Eye (tissue), 1 donor: ENCODE data around the gene SEPTIN8.

ENCODE experiments used
- DNase-seq: peaks from one replicate; pipeline ENCODE4 v3.0.0-alpha.2; 2015

The SEPTIN8 gene, protein sequence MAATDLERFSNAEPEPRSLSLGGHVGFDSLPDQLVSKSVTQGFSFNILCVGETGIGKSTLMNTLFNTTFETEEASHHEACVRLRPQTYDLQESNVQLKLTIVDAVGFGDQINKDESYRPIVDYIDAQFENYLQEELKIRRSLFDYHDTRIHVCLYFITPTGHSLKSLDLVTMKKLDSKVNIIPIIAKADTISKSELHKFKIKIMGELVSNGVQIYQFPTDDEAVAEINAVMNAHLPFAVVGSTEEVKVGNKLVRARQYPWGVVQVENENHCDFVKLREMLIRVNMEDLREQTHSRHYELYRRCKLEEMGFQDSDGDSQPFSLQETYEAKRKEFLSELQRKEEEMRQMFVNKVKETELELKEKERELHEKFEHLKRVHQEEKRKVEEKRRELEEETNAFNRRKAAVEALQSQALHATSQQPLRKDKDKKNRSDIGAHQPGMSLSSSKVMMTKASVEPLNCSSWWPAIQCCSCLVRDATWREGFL

DNA sequence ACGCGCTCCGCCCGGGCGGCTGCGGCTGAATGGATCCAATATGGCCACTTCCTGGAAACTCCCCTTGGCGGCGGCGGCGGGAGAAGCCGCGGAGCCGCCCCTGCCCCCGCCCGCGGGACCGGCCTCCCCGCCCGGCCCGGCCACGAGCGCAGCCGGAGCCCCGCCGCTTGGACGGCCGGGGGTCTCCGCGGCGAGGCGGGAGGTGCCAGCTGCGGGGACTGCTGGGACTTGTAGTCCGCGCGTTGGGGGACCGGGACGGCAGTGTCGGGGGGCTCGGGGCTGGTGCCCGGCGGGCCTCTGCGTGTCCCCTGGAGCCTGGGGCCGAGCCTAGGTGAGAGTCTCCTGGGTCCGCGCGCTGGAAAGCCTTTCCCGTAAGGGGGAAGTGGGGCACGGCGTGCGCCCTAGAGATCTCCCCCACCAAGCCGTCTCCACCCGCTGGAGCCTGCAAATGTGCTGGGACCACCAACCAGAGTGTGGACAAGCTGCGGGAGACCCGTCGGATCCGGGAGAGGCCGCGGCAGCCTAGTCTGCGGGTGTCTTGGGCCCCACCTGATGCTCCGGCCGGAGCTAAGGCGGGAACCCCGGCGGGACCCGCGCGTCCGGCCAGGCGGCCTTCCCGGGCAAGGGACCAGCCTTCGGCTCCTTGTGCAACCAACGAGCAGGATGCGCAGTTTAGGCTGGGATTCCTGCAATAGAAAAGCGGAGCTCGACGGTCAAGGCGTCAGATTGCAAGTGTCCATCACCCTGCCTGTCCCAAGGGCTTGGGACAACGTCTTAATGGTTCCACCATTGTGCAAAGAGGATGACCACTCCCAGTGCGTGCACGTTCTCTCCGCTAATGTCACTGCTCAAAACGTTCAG, at the start of gene SEPTIN8:
TSS of gene SEPTIN8 (minus strand) at position 31 of the 861 bp plus-strand sequence. CDS start 102 bp downstream, outside the sequence.
- peak; percentile 75 for DNase-seq

DNA sequence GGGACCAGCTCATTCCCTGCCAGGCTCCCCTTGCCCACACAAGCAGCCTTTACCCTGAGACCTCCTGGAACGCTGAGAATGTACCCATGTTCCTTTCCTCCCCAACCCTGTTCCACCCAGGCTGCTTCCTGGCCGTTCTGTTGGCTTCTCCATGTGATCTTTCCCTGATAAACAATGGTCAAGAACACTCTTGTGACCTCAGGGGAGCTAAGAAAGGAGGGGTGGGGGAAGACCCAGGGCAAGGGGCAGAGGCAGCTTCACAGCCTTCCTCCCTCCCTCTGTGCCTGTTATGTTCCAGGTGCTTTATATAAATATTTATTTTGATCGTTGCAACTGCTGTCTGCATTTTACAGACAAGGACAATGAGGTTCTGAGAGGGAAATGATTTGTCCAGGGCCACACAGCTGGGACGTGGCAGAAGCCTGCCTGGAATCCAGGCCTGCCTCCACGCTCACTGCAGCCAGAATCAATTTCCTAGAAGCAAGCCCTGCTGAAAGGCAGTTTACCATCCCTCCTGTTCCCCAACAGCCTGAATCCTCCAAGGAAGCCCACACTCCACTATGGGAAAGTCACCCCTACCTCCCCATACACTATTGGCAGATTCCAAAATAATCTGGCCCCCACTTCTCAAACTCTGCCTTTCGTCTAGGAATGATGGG, 49.5 kb upstream of the SEPTIN8 start:
- DNase-seq = no peak

DNA sequence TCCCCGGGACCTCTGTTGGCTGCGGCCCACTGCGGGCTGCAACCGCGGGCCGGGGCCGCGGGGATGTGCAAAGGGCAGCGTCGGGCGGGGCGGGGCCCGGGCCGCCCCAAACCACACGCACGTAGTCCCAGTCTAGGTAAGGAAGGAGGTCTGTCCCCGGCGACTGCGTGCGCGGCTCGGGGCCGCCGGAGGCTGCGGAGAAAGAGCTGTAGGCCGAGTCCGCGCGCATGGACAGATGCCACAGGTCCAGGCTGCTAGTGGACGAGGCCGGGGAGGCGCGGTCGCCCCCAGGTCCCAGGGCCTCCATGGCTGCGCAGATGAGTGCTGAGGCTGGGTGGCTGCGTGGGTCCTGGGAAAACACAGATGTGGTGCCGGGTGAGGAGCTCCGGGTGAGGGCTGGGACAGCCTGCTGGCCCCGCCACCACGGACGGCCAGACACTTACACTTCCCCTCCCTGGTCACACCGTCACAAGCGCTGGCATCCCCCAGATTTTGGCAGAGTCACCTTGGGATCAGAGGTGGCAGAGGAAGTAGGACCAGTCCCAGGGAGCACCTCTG, 48.9 kb upstream of the SEPTIN8 start:
- DNase-seq = peak; percentile 59

DNA sequence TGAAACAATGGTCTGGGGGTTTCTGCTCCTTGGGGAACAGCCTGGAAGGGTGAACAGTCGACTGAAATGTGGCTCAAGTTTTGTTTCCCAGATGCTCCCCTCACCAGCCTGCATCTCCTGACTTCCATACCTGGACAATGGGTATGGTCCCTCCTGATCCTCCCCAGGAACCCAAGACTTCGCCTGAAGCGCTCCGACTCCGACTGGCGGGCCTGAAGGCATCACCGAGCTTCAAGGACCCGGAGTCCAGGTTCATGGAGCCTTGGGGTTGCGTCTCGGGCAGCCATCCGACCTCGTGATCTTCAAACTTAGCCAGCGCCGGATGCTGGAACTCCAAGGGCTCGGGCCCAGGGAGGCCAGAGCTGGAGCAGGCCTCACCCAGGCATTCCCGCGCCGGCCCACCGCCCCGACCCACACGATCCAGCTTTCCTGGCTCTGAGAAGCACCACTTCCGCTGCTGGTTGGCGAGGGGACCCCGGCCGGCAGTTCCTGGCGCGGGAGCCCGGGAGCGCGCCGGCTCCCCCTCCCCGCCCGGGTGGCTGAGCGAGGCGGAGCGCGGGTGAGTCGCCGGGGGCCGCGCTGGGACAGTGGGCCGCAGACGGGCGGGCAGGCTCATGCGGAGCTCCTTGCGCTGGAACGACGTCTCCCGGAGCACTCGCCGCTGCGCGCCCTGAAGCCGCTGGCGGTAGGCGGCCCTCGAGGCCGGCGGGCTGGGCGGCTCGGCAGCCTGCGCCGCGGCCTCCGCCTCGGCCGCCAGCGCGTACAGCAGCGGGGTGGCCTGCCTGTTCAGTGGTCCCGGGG, 48.2 kb upstream of the SEPTIN8 start:
- DNase-seq = peak; percentile 59

DNA sequence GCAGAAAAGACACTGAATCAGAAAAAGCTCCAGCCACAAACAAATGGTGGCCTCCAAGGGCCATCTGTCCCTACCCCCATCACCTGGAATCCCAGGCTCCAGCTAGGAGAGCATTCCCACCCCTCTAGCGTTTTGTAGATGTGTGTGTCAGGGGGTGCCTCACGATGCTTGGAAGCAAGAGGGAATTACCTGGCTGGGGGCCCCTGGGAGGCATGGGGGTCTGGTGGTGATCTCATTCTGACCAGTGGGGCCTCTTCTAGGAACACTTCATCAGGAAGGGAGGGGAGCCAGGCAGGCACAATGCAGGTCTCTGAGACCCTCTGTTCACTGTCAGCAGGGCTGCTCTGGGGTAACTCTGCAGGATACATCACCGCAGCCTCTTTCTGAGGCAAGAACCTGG, 47.4 kb upstream of the SEPTIN8 start:
- DNase-seq = no peak

DNA sequence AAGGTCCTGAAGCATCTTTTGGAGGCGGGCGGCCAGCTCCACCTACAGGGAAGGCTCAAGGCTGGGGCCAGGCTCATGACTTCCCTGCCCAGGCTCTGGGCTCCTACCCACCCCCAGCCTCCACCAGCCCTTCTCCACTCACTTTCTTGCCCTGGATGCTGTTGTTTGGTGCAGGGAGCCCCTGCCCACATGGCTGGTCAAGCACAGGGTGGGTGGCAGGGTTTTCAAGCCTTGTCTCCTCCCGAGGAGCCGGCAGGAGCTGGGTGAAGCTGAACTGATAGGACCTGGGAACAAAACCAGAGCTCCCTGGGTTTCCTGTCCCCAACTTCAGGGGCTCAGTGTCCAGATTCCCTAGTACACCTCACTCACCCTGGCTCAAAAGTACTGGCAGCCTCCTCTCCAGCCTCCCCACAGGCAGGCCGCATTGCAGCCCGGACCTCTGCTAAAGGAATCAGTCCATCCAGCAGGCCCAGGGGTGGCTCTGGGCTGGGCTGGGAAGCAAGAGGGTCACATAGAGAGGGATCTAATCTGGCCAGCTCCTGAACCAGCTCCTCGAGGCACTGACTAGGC, 46.5 kb upstream of the SEPTIN8 start:
- DNase-seq = no peak

DNA sequence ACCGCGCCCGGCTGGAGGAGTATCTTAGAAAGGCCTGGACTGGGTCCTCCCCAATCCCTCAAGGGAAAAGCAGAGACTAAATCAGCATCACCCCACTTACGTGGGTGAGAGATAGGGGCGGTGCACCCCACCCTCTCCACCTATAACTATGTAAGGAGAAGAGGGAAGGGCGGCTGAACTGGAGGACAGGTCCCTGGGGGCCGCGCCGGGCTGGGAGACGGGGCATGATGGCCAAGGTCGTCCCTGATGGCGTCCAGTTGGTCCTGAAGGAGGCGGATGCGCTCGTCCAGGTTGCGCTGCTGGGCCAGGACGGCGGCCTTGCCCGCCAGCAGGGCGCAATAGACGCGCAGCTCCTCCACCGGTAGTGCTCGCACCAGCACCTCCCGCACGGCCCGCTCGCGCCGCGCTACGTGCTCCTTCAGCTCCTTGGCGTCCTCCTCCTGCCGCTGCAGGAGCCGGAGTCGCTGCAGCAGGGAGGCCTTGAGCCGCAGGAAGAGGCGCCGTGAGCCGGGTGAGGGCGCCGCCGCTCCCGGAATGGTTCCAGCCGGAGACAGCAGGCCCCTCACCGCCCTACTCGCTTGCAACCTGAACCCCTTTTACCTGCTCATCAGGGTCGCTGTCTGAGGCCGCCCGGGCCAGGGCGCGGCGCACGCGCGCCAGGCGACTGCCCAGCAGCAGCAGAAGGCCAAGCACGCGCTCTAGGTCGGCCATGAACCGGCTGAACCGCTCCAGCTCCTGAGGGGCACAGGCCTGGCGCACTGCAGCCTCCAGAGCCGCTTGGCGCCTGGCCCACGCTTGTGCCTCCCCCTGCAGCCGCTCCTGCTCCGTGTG, 45.8 kb upstream of the SEPTIN8 start:
- peak; percentile 82 for DNase-seq

DNA sequence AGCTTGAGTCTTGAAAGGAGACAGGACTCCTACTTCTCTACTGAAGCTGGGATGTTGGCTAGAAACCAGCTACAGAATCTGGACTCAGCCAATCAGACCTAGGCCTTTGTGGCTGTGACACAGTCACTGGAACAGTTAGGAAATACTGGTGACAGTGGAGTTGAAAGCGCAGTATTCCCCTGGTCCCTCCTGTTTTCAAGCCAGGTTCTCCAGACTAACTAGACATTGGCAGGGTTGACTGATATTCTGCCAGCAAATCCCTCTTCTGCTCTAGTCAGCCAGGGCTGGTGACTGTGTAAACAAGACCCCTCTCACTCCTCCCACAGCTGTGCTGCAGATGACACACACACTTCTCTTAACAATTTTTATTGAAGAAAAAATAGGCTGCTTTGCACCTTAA, 44.8 kb upstream of the SEPTIN8 start:
- DNase-seq = no peak

DNA sequence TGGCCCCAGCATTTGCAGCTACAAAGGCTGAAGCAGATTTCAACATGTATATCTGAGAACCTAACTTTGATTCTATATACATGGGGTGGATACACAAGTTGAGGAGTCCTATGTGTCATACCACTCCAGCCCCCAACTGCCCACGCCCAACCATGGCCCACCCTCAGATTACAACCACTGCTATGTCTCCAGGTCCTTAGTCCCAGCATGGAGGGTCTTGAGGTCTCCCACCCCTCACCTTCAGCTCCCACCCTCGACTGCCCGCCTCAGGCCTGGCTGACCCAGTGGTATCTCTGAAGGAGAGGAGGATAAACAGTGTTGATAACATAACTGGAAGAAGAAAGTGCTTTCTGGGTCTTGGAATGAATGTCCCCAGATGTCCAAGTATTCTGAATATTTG, 44.3 kb upstream of the SEPTIN8 start:
- DNase-seq = no peak

DNA sequence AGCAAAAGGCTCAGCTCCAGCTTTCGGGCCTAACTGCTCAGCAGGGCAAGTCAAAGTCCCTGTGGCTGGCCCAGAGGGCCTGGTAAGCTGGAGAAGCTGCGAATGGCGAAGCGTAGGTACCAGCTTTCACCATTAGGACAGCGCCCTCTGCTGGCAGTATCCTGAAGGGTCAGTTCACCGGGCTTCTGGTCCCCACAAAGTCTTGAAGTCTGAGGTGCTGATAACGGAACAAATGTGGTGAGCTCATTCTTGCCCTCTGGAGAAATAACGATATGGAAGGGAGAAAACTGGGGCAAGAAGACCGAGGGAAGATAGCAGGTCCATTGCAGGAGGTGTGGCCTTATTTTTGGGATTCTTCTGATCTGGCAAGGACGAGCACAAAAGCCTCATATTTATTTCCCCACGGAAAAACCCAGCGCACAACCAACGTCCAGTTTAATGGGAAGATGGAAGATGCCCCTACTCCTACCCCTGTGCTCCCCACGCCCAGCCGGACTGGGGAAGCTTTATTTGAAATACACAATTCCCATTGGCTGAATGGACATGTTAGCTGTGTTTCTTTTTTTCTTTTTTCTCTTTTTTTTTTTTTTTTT, 43.2 kb upstream of the SEPTIN8 start:
- DNase-seq = peak; percentile 97

DNA sequence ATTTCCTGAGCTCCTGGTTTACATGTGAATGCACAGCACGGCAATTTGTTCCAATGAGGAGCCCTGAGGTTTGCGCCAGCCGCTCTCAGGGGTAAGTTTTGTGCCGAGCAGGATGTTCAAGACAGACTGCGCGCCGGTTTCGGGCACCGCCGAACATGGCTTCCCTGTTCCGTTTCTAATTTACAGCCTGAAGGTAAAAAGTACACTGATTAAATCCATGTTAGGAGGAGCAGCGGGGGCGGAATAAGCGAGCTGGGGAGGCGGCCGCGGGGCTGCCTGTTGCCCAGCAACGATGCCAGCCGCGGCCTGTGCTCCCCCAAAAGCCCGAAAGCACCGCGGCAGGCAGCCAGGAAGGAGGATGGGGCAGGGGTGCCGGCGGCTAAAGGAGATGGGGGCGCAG, 42.4 kb upstream of the SEPTIN8 start:
- no peak for DNase-seq

DNA sequence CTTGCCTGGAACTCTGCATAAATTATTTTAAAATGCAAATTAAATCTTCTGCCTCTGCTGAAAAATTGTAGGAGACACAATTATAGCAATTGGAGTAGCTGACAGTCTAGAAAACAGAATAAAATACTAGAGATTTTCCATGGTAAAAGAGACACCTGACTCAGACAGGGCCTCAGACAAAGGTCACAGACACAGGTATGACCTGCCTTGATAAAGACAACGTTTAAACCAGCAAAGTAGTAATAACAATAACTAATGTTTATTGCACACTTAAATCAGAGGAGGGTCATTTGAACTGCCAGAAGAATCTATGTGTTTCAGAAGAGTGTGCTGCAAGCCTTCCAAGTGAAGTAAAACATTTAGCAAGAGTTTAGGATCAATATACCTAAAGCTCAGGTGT, 40.0 kb upstream of the SEPTIN8 start:
- no peak for DNase-seq

DNA sequence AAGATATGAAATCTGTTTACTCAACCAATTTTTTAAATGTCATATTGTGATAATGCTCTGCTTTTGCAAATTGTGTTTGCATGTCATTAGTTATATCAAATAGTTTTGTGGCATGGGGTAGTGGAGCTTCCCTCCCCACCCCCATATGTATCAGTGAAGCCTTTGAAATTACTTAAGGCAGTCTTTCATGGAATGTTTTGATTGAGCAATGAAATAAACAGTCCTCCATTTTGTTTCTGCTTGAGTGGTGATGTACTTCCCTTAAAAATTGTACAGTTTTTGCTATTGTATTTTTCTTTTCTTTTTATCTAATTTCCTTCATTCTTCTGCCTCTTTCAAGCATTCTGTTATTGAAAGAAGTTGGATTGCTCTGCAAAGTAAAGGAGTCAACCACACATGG, 39.5 kb upstream of the SEPTIN8 start:
- DNase-seq = no peak

DNA sequence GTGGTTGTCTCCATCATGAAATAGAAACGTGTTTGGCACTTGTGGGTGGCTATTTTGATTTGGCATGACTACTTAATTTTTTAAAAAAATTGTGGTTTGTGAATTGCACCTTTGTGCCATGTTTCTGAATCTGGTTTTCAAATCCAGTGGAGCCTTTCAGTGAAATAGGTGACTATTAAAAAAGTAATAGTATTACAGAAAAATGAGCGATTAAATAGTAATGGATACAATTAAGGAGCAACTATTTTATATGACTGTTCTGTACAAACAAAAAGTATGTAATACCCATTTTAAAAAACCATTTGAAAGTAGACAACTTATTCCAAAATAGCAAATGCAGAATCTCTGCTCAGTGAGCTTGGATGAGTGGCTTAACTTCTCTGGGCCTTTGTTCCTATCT, 39.0 kb upstream of the SEPTIN8 start:
- no peak for DNase-seq

DNA sequence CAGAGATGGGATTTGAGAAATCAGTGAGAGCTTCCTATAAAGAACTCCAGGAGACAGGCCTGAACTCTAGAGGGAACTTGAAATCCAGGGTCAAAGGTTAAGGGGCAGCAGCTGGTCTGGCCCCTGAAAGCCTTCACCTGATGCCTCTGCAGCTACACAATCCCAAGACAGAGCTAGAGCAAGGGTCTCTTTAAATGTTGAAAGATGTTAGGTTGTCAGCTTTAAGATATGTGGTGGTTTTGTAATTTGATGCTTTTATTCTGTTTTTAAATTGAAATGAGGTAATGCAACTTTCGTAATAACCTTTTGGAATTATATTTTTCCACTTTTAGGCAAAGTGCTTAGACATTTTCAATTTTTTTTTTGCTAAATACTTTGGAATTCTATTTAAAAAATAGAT, 38.4 kb upstream of the SEPTIN8 start:
- no peak for DNase-seq

DNA sequence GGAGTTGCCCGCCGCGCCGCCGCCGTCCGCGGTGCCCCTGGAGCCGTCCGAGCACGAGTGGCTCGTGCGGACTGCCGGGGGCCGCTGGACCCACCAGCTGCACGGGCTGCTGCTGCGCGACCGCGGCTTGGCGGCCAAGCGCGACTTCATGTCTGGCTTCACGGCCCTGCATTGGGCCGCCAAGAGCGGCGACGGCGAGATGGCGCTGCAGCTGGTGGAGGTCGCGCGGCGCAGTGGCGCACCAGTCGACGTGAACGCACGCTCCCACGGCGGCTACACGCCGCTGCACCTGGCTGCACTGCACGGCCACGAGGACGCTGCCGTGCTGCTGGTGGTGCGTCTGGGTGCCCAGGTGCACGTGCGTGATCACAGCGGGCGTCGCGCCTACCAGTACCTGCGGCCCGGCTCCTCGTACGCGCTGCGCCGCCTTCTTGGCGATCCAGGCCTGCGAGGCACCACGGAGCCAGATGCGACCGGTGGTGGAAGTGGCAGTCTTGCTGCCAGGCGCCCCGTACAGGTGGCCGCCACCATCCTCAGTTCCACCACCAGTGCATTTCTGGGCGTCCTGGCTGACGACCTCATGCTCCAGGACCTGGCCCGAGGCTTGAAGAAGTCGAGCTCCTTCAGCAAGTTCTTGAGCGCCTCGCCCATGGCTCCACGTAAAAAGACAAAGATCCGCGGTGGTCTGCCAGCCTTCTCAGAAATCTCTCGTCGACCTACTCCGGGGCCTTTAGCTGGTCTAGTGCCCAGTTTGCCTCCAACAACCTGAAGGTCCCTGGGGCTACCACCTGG, 37.7 kb upstream of the SEPTIN8 start:
- no peak for DNase-seq

DNA sequence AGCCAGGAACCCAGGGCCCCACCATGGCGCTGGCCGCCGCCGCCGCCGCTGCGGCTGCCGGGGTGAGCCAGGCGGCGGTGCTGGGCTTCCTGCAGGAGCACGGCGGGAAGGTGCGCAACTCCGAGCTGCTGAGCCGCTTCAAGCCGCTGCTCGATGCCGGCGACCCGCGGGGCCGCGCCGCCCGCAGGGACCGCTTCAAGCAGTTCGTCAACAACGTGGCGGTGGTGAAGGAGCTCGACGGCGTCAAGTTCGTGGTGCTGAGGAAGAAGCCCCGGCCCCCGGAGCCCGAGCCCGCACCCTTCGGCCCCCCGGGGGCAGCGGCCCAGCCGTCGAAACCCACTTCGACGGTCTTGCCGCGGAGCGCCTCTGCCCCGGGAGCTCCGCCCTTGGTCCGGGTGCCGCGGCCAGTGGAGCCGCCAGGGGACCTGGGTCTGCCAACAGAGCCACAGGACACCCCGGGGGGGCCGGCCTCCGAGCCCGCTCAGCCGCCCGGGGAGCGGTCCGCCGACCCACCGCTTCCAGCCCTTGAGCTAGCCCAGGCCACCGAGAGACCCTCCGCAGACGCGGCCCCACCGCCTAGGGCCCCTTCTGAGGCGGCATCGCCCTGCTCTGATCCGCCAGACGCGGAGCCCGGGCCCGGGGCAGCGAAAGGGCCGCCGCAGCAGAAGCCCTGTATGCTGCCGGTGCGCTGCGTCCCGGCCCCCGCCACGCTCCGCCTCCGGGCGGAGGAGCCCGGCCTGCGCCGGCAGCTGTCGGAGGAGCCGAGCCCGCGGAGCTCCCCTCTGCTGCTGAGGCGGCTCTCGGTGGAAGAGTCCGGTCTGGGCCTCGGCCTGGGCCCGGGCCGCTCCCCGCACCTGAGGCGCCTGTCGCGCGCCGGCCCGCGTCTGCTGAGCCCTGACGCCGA, 36.8 kb upstream of the SEPTIN8 start:
- DNase-seq = peak; percentile 64
